Activated CD8-positive, alpha-beta memory T cell treated with anti-CD3 and anti-CD28 coated beads for 24 hours (primary cell): Measurements from ENCODE around the gene PNLDC1.

Experiments
- DNase-seq: peaks from one replicate; pipeline ENCODE4 v3.0.0-alpha.2; 2020

PNLDC1 gene

GRCh38 chr6:159800141-159800865 lies at the start of gene PNLDC1:
PNLDC1 (plus strand) TSS chr6:159800276; CDS start chr6:159800308, 32 bp downstream.
- DNase-seq, result no peak

GRCh38 chr6:159751448-159751847 lies 48.6 kb upstream of the PNLDC1 start:
- no peak for DNase-seq

GRCh38 chr6:159753081-159753872 lies 46.8 kb upstream of the PNLDC1 start:
- no peak for DNase-seq

DNA sequence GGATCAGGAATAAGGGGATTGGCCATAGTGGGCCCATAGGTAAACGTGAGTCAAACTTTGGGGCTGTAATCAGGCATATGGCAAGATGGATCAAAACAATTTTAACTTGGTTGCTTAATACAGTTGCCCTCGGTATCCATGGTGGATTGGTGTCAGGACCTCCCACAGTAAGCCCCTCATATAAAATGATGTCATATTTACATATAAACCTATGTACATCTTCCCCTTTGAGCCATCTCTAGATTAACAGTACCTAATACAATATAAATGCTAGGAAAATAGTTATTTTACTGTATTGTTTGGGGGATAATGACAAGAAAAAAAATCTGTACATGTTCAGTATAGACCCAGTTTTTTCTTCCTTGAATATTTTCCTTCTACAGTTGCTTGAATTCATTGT lies 45.7 kb upstream of the PNLDC1 start:
- DNase-seq, result no peak

DNA sequence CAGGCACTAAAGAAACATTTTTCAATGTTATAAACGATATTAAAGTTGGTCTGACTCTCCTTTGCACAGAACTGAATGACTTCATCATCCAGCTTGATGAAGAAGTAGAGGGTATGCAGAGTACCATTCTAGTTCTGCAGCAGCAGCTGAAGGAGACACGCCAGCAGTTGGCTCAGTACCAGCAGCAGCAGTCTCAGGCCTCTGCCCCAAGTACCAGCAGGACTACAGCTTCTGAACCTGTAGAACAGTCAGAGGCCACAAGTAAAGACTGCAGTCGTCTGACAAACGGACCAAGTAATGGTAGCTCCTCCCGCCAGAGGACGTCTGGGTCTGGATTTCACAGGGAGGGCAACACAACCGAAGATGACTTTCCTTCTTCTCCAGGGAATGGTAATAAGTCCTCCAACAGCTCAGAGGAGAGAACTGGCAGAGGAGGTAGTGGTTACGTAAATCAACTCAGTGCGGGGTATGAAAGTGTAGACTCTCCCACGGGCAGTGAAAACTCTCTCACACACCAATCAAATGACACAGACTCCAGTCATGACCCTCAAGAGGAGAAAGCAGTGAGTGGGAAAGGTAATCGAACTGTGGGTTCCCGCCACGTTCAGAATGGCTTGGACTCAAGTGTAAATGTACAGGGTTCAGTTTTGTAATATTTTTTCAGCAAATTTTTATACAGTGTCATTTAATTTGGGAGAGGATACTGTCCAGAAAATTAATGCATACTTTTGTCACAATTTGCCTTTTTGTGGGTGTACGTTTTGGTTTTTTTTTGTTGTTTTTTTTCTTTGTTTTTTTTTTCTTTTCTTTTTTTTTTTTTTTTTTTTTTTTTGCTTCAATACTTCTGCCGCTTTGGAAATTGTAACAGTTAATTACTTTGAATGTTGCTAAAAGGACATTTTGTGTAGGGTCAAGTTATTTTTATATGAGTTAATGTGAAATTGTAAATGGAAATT lies 44.8 kb upstream of the PNLDC1 start:
- DNase-seq, result no peak

DNA sequence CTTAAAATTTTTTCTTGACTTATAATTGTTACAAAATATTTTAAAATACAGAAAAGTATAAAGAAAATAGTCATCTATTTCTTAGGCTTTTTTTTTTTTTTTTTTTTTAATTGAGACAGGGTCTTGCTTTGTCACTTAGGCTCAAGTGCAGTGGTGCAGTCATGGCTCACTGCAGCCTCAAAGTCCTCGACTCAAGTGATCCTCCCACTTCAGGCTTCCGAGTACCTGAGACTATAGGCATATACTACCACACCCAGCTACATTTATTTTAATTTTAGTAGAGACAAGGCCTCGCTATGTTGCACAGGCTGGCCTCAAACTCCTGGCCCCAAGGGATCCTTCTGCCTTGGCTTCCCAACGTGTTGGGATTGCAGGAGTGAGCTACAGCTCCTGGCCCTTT lies 43.6 kb upstream of the PNLDC1 start:
- DNase-seq, result no peak

GRCh38 chr6:159758031-159759001 lies 41.8 kb upstream of the PNLDC1 start:
- no peak for DNase-seq

- DNase-seq, result no peak
Observed at GRCh38 chr6:159759645-159760044, 40.4 kb upstream of the PNLDC1 start.

GRCh38 chr6:159760602-159761057 lies 39.4 kb upstream of the PNLDC1 start:
- DNase-seq, result no peak

- DNase-seq, result no peak
Observed at GRCh38 chr6:159761129-159761872, 38.8 kb upstream of the PNLDC1 start.

DNA sequence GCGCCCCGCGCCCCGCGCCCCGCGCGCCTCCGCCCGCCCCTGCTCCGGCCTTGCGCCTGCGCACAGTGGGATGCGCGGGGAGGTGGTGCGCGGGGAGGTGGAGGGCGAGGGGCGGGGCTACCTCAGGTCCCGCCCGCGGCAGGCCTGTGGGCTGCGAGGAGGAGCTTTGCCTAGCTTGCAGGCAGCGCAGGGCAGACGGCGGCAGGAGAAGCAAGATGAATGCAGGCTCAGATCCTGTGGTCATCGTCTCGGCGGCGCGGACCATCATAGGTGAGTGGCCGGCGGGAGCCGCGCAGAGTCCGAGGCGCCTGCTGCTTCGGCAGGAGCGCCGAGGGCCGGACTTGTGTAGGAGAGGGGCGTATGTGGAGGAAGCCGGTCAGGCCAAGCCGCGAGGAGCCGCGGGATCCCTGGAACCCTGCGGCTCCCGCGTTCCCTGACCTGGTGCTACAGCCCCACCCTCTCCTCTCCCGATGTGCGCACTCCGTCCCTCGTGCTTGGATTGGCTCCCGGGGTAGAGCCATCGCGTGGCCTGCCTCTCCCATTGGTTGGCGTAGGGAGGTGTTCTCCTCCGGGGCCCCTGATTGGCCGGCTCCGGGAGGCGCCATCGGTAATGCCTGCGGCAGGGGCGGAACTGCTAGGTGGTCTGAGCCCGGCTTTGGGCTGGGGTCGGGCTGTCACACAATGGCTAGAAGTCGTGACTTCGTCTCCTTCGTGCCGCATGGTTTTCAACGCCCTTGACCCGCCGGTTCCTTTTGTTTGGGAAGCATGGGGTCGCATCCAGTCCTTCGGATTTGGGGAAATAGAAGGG lies 38.0 kb upstream of the PNLDC1 start, which contains the start of gene ACAT2:
ACAT2 (plus strand) TSS at position 173 of the 808 bp plus-strand sequence; CDS start at position 216, 43 bp downstream.
- peak; percentile 92 for DNase-seq

DNA sequence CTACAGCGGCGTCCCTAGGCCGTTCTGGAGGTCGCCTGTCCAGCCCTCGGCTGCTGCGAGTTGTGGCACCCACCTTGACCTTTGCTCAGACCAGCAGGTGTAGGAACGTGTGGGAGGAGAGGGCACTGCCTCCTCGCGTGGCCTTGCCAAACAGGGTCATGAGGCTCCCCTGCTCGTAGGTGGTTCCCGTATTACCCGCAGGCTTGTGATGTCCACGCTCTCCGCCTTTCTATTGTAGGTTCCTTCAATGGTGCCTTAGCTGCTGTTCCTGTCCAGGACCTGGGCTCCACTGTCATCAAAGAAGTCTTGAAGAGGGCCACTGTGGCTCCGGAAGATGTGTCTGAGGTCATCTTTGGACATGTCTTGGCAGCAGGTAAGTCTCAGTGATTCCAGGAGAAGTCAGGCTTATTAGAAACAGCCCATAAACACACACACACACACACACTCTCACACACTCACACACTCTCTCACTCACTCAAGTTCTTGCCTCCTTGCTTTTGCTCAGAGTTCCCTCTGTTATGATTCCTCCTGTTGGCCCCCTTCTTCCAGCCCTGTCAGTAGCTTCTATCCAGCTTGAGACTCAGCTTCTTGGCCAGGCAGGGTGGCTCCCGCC lies 37.3 kb upstream of the PNLDC1 start:
- no peak for DNase-seq

DNA sequence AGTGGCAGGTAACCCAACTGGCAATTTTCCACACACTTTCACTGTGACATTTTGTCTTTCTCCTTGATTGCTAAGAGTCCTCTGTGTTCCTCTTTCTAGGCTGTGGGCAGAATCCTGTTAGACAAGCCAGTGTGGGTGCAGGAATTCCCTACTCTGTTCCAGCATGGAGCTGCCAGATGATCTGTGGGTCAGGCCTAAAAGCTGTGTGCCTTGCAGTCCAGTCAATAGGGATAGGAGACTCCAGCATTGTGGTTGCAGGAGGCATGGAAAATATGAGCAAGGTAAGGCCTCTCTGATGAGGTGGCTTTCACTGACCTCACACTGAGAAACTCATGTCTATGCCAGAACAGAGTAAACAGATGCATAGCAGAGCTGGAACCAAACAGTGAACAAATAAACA lies 33.2 kb upstream of the PNLDC1 start:
- DNase-seq, result no peak

DNA sequence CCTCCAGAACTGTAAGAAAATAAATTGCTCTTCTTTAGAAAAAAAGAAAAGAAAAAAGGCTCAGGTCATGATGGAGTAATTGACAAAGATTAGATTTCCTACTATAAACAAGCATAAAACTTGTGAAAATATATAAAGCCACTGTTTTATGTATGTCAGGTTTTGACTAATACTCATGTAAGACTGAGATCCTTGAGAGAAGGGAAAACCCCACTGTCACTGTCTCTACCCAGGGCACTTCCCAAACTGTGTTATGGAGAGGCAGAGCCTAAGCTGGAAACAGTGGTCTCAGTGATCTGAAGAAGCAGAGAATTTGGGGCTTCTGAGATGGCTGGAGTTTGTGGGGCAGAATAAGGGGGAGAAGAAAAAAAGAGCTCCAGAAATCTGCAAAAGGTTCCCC lies 30.6 kb upstream of the PNLDC1 start:
- DNase-seq, result no peak

- no peak for DNase-seq
Observed at GRCh38 chr6:159772196-159772595, 27.9 kb upstream of the PNLDC1 start.

- DNase-seq, result no peak
Observed at GRCh38 chr6:159777240-159777904, 22.7 kb upstream of the PNLDC1 start.

DNA sequence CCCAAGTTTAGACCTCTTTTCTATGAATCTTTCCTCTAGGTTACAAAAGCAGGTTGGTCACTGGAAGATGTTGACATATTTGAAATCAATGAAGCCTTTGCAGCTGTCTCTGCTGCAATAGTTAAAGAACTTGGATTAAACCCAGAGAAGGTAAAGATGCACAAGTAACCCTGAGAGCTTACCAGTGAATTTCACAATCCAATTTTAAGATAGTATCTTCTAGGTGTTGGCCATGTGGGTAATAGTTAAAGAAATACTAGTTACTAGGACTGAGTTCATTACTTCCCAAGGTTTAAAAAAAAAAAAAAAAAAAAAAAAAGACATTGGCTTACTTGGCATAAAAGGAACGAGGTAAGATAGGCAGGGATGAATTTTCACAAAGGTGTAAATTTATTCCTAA lies 21.9 kb upstream of the PNLDC1 start:
- DNase-seq, result no peak

DNA sequence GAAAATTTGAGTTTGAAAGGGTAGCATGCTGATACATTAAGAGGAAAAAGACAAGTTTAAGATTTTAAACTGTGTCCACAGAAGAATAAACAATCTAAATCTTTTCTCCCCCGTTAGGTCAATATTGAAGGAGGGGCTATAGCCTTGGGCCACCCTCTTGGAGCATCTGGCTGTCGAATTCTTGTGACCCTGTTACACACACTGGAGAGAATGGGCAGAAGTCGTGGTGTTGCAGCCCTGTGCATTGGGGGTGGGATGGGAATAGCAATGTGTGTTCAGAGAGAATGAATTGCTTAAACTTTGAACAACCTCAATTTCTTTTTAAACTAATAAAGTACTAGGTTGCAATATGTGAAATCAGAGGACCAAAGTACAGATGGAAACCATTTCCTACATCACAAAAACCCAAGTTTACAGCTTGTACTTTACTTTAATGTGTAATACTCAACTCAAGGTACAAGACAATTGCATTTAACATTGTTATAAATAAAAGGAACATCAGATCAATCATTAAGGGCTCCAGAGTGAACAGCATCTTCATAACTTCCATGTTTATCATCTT lies 21.5 kb upstream of the PNLDC1 start:
- DNase-seq, result no peak

GRCh38 chr6:159788276-159788675 lies 11.8 kb upstream of the PNLDC1 start:
- no peak for DNase-seq
